Upper lobe of right lung (tissue), 1 donor: ENCODE measurements around the gene CHN2. TPM values are rescaled to one million over a fixed set of nuclear protein-coding genes. Genes with fewer than 3 reads are reported as not detected.
A peak's percentile ranks its signal among the peaks of the same experiment; 100 is the strongest.
"Not testable (repeated sequence)": the region's sequence is repeated elsewhere in the genome, so short reads cannot be mapped to it uniquely, and the experiment has no call there.

Source experiments
- ATAC-seq: fragments of 200-7000 bp; cut with Tn5 transposase; one replicate; pipeline ENCODE4 v1.9.1; 2020; ENCODE audit warnings: mild to moderate bottlenecking, moderate library complexity
- DNase-seq: peaks from one replicate; pipeline ENCODE4 v3.0.0-alpha.2; 2020
- H3K27ac ChIP-seq: fragments of 200-600 bp; one replicate; pipeline ENCODE4 v1.8.0; 2022
- H3K27me3 ChIP-seq: fragments of 200-600 bp; one replicate; pipeline ENCODE4 v1.8.0; 2022; ENCODE audit warnings: mild to moderate bottlenecking
- H3K36me3 ChIP-seq: fragments of 200-600 bp; one replicate; pipeline ENCODE4 v1.8.0; 2022
- H3K4me1 ChIP-seq: fragments of 200-600 bp; one replicate; pipeline ENCODE4 v1.8.0; 2022
- H3K4me3 ChIP-seq: fragments of 200-600 bp; one replicate; pipeline ENCODE4 v1.8.0; 2022; ENCODE audit warnings: mild to moderate bottlenecking
- H3K9me3 ChIP-seq: fragments of 200-600 bp; one replicate; pipeline ENCODE4 v1.8.0; 2022
- CTCF ChIP-seq: fragments of 200-600 bp; IDR thresholded peaks from one replicate; pipeline ENCODE4 v1.8.0; 2022; ENCODE audit warnings: antibody characterized with exemption
- intact Hi-C: fragments of 100-400 bp; cut with DNase I; formaldehyde crosslinking; loops from one replicate; pipeline ENCODE4 v1.11.0; 2022
- total RNA-seq: library from RNA; stranded (reverse); fragmentation: NEBNext Ultra II Directional; extraction: Animal tissue kit (Norgen Biotek cat#: 25700); gene quantifications from one replicate; pipeline ENCODE4 v1.2.1, GENCODE V29; 2021
- donor health status: DM: no; HTN: yes; CAD: no; lungs with severe emphysema.

The CHN2 gene
- total RNA-seq, 1 donor from 2014 or later, result 14.4 TPM

GRCh38 chr7:29258951-29259350 is 64.4 kb downstream of the CHN2 start:
- H3K36me3 ChIP-seq, result no peaks in the 10 kb centered on the region
- no peak overlapping the region for H3K4me3 ChIP-seq
- DNase-seq (no peak), ATAC-seq (no peak)
- peaks cover 9% of the 10 kb centered on the region for H3K4me1 ChIP-seq
- TF ChIP-seq CTCF, result no peak
- H3K9me3 ChIP-seq, result no peaks in the 10 kb centered on the region
- intact Hi-C loops, result no loop called here
- H3K27ac ChIP-seq, result no peak overlapping the region
- no peaks in the 10 kb centered on the region for H3K27me3 ChIP-seq

- intact Hi-C loops, result no loop called here
- Histone ChIP-seq H3K27ac (no peak overlapping the region), H3K4me1 (peaks cover 5% of the 10 kb centered on the region), H3K27me3 (no peaks in the 10 kb centered on the region), H3K9me3 (no peaks in the 10 kb centered on the region), H3K4me3 (no peak overlapping the region), H3K36me3 (no peaks in the 10 kb centered on the region)
- DNase-seq (no peak), ATAC-seq (no peak)
- TF ChIP-seq CTCF, result no peak
These were observed 67.8 kb downstream of the CHN2 start for GRCh38 chr7:29262191-29262917.

GRCh38 chr7:29263601-29264207 is 69.1 kb downstream of the CHN2 start:
- H3K4me1 ChIP-seq, H3K27ac ChIP-seq, H3K36me3 ChIP-seq, intact Hi-C loops, H3K4me3 ChIP-seq, H3K27me3 ChIP-seq, H3K9me3 ChIP-seq, DNase-seq, ATAC-seq: not testable (repeated sequence)

- Histone ChIP-seq H3K4me1 (peaks cover 5% of the 10 kb centered on the region), H3K27me3 (no peaks in the 10 kb centered on the region), H3K4me3 (no peak overlapping the region), H3K36me3 (no peaks in the 10 kb centered on the region), H3K27ac (no peak overlapping the region), H3K9me3 (no peaks in the 10 kb centered on the region)
- intact Hi-C loops, result no loop called here
- TF ChIP-seq CTCF, result no peak
- peak; percentile 79 for ATAC-seq
- DNase-seq, result no peak
These were observed 70.8 kb downstream of the CHN2 start for GRCh38 chr7:29265208-29265923.

- DNase-seq, result no peak
These were observed 75.4 kb downstream of the CHN2 start for GRCh38 chr7:29269935-29270334.

More at GRCh38 chr7:29269935-29270334, 75.4 kb downstream of the CHN2 start:
- ATAC-seq, result no peak
- Histone ChIP-seq H3K36me3 (no peaks in the 10 kb centered on the region), H3K4me1 (peaks cover 5% of the 10 kb centered on the region), H3K27ac (no peak overlapping the region), H3K9me3 (no peaks in the 10 kb centered on the region), H3K27me3 (no peaks in the 10 kb centered on the region), H3K4me3 (no peak overlapping the region)
- no peak for TF ChIP-seq CTCF
- intact Hi-C loops, result no loop called here
